Measurements from ENCODE around the gene FAF1.

The FAF1 gene

DNA sequence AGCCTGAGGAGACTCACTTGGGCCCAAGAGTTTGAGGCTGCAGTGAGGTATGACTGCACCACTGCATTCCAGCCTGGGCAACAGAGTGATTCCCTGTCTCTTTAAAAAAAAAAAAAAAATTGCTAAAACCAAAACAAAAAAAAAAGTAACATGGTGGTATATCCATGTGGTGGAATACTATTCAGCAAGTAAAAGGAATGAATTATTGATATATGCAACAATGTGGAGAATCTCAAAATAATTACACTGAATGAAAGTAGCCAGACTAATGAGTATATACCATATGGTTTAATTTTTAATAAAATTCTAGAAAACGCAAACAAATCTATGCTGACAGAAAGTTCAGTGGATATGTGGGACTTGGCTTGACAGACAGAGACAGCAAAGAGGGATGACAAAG, 456.6 kb downstream of the FAF1 start:
- no peak for DNase-seq (ENCODE audit: low read depth in 1 of 2, low spot score in 1 of 2)

DNA sequence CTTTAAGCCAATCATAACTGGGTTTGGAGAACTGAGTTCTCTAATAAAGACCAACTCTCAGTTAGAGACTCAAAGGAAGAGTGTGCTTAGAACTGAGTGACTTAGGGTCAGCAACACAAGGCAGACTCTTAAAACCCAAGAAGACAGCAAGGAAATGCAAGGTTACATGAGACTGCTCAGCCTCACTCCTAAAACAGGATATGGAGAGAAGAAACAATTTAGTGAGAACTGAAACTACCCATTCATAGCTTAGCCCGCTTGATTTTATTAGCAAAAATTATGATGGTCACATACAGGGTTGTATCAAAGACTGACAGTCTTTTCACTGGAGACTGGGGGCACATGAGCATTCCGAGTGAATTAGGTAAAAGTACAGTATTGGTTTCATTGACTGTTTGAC, 457.9 kb downstream of the FAF1 start:
- no peak for DNase-seq (ENCODE audit: low read depth in 1 of 2, low spot score in 1 of 2)

DNA sequence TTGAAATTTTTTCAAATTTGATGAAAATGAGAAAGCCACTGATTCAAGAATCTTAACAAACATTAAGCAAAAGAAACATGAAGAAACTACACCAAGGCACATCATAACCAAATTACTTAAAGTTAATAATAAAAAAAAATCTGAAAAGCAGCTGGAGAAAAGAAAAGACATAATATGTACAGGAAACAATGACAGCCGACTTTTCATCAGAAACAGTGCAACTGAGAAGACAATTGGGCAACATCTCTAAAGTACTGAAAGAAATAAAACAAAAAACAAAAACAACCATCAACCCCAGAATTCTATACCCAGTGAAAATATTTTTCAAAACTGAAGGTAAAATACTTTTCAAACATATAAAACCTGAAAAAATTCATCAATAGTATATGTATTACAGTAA, 463.1 kb downstream of the FAF1 start:
- DNase-seq (ENCODE audit: low read depth in 1 of 2, low spot score in 1 of 2), result no peak

DNA sequence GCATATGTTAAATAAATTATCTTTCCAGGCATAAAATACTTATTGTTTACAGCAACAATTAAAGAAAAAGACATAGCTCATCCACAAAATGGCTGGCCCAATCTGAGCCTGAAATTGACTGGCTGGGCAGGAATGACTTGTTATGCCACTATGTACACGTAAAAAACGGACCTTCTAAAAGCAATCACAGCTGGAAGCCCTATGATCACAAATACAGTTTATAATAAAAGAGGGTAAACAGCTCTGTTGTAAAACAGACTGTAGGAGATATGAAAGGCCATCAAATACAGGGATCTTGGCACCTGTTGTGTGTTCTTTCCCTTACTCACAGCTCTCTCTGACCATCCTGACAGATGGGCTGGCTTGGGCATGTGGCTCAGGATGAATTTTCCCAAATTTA, 466.4 kb downstream of the FAF1 start:
- DNase-seq (ENCODE audit: low read depth in 1 of 2, low spot score in 1 of 2), result no peak

DNA sequence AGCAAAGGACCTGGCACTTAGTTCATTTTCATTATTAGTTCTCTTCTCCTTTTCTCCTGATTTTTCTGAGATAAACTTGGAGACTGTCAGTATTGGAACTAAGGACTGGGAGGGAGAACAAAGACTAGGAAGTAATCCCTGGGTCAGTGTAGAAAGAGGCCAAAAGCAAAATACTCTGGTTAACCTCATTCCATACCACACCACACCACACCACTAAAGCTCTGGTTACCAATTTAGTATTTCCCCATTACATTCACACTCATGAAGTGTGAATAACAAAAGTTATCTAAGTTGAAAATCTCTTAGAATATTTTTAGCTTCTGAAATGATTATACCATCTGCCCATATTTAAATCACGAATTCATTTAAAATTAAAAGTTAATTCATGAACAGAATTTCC, 467.9 kb downstream of the FAF1 start:
- DNase-seq (ENCODE audit: low read depth in 1 of 2, low spot score in 1 of 2), result no peak

DNA sequence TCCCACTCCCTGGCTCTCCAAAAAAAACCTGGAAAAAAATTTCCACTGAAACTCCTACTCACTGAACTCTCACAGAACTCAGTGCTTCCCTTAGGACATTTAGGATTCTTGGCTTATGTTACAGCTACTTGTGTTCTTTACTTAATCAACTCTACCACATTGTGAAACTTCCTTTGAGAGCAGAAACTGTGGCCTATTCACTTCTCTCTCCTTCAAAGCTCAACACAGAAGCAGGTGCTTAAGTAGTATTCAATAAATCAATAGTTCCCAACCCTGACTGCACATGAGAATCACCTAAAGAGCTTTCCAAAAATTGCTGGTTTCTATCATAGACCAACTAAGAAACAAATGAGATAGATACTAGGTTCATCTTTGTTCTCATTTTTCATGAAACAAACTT, 468.9 kb downstream of the FAF1 start:
- no peak for DNase-seq (ENCODE audit: low read depth in 1 of 2, low spot score in 1 of 2)

DNA sequence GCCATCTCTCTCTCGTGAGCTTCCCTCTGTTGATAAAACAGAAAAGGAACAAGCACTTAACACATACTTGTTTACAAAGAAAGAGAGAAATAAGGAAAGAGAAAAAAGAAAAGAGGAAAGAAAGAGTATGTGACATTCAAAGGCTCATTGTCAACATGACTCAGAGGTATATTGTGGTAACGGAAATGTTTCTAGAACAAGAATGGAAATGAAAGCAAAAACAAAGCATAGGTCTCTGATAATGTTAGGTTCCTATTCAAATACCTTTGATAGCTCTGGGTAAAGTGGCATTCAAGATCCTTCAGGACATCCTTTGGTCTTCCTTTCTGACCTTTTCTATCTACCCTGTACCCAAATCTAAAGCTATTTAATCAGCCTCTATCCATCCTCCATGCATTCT, 469.4 kb downstream of the FAF1 start:
- DNase-seq (ENCODE audit: low read depth in 1 of 2, low spot score in 1 of 2), result no peak

DNA sequence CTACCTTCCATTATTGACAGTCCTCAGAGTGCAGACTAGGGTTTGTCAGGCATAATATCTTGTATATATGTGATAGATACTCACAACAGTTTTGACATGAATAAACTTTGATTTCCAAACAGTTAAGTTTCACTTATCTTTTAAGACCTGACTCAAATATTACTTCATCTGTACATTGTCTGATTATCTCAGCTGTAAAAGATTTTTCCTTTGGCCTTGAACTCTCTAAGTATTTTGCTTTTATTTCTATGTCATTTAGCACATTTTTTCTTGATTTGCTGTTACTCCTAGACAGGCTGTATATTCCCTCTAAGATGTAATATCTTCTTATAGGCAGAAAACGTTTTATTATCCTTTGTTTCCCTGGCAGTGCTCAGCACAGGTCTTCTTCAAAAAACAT, 471.2 kb downstream of the FAF1 start:
- no peak for DNase-seq (ENCODE audit: low read depth in 1 of 2, low spot score in 1 of 2)

DNA sequence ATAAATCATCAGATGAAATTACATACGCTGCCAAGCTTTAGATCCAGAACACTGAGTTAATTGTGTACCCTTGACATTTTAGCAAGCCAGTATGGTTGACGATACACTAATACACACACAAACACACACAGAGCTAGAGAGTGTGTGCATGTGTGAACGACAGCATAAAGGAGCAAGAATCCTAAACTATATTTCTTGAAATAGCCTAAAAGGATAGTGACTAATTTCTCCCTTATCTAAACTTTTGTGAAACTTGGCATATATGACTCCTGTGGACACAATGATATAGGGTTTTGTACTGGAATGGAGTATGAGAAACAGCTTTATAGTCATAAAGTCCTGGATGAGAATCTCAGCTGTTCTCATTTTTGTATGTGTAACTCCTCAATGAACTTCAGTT, 471.7 kb downstream of the FAF1 start:
- DNase-seq (ENCODE audit: low read depth in 1 of 2, low spot score in 1 of 2), result no peak

DNA sequence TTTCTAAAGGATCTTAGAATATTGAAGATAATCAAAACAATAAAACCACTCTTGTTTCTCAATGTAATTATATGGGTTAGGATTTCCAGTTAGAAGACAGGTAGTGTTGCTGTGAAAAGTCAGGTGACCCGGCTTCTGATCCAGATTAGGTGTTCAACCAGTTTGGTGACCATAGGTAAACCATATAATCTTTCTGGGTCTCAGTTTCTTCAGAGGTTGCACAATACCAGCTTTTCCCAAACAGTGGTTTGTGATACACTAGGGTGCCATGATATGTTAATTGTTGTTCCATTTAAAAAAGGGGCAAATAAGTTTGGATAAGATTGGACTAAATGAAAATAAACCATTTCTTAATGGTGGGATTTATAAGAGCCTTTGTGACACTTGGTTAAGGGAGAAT, 472.3 kb downstream of the FAF1 start:
- DNase-seq (ENCODE audit: low read depth in 1 of 2, low spot score in 1 of 2), result no peak

DNA sequence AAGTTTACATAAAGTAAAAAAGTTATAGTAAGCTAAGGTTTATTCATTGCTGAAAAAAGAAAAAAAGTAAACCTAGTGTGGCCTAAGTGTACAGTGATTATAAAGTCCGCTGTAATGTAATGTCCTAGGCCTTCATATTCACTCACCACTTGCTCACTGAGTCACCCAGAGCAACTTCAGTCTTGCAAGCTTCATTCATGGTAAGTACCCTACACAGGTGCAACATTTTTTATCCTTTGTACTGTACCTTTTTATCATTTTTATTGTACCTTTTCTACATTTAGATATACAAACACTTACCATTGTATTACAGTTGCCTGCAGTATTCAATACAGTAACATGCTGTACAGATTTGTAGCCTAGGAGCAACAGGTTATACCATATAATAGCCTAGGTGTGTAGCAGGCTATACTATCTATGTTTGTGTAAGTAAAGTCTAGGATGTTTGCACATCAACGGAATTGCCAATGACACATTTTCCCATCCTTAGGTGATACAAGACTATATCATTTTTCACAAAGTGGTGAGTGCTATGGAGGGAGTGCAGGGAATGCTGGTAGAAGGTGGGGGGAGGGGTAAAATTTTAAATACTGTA, 478.8 kb downstream of the FAF1 start:
- DNase-seq (ENCODE audit: low read depth in 1 of 2, low spot score in 1 of 2), result no peak

DNA sequence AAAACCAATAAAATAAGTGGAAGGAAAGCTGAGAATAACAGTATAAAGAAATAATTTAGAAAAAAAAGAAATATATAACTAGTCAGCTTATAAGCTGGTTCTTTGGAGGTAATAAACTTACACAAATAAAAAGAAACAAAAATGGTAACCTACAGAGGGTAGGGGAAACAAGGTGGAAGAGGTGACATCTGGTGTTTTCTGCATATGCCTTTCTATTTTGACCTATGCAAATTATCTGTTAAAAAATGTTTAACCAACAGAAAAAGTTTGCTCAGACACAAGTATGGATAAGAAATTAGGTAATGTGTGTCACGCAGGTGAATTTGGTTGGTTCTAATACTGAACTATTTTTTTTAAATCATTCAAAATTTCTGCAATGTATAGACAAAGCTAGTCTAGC, 483.3 kb downstream of the FAF1 start:
- no peak for DNase-seq (ENCODE audit: low read depth in 1 of 2, low spot score in 1 of 2)

DNA sequence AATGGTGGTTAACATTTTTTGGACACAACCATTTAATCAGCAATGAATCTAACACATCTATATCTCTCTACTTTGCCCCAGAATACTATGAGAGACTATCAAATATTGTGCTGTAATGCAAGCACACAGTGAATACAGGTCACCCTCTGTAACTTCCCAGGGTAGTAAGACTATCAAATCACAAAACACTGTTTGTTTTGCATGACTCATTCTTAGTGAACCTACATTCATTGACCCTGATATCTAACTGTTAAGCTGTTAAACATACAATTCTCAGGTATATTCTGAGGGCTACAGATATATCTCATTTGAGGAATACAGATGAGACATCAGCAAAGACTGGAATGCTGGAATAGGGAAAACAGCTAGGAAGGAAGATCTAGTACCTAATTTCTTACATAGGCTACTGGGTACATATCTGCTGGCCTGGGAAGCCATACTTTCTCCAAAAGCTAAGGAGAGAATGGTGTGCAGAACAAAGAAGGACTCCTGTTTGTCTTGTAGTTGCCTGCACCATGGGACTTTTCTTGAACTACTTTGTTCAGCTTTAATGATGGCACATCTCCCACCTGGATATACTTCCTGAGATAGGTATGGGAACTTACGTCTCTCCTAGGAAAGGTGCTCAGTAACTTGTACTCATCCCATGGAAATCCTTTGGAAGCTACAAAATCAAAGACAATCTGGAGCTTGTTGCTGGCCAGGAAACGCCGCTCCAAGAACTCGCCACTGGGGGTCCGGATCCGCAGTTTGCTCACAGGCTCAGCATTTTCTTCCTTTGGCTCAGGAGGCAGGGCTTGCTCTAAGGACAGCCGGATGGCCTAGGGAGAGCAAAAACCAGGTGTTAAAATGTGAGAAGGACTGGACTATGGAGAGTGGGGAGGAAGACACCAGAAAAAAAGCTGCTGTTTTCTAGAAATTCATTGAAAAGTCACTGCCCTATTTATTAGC, 484.9 kb downstream of the FAF1 start:
- DNase-seq (ENCODE audit: low read depth in 1 of 2, low spot score in 1 of 2), result no peak

DNA sequence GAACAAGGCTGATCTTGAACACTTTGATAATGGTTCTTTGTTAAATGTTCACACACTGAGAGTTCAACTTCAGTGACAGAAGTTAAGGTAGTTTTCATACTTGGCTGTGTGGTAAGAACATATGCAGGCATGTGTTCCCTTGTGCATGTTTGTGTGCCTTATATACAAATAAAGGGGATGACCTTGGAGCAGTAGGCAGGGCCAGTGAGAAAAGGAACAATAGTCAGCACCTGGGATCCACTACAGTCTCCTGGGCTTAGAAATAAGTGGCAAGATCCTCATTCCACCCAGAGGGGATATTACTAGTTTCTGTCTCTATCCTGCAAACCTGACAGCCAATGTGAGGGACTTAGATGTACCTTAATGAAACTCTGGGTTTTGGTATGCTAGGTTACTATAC, 486.6 kb downstream of the FAF1 start:
- no peak for DNase-seq (ENCODE audit: low read depth in 1 of 2, low spot score in 1 of 2)

DNA sequence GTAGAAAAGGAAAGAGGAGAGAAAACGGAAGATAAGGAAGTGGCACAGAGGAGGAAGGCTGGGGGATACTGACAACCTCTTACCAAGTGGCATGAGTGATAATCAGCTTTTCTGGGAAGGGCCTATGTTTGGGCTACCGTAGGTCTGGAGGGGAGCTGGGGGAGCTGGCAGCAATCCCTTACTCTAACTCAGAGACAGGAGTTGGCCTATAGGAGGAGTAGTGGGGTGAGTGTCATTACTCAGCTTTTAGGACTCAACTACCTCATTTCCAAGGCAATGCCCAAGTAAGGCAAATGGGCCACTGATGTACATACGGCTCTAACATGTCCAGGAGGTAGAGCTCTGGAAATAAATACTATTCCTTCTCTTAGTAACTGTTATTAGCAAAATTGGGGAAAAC, 488.1 kb downstream of the FAF1 start:
- DNase-seq (ENCODE audit: low read depth in 1 of 2, low spot score in 1 of 2), result no peak

DNA sequence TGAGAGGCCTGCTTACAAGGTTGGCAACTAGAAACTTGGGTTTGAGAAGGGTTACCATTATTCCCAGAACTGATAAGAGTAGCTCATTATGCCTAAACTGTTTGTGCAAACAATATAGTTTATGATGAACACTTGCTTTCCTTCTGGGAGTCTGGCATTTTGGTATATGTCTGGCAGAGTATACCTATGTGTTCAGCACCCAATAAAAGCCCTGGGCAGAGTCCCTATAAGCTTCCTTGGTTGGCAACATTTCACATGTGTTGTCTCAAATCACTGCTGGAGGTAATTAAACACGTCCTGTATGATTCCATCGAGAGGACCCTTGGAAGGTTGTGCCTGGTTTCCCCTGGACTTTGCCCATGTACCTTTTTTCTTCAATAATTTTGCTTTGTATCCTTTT, 497.1 kb downstream of the FAF1 start:
- no peak for DNase-seq (ENCODE audit: low read depth in 1 of 2, low spot score in 1 of 2)

DNA sequence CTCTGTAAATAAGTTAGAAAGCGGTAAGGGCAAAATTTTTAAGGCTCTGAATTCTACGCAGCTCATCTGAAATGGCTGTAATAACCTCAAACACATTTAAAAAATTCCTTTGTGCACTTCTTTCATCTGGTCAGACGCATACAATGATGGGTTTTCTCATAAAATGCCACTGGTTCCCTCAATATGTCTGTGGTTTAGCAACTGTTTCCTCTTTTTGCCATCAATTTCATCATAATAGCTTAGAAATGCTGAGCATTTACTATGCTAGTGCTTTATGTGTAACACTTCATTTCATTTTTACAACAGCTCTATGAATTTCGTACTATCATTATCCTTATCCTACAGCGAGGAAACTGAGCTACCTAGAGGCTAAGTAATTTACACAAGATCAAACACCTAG, 501.6 kb downstream of the FAF1 start:
- DNase-seq (ENCODE audit: low read depth in 1 of 2, low spot score in 1 of 2), result no peak

DNA sequence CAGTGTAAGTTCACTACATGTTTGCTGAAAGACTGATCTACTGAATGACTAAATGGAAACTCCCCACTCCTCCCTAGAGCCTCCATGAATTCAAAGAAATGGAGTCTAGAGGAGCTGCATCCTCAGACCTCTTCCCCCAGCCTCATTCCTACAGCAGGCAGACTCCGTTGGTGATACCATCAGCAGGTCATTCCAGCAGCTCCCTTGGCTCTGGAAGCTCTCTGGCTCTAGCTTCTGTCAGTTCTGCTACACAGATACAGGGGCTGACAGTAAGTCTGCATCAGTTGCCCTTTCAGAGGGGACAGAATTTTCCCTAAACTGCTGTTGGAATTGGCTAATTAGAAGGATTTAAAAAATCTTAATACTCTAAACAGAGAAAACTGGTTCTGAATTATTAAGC, 505.2 kb downstream of the FAF1 start:
- DNase-seq (ENCODE audit: low read depth in 1 of 2, low spot score in 1 of 2), result no peak

DNA sequence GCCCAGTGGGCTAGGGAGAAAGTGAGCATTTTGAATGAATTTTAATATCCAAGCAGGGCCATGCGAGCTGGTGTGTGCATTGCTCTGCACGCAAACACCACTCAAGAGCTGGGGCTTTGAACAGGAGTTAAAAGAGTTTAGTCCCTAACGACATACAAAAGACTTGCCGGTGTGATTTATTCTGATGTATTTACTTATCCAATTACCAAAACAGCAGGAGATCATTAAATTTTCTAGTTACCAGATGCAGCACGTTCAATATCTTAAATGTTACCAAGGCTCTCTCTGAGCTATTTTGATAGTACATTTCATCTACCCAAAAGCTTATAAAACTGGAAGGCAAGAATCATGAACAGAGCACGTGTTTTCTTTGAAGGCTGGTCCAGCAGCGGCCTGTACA, 506.8 kb downstream of the FAF1 start:
- DNase-seq (ENCODE audit: low read depth in 1 of 2, low spot score in 1 of 2), result no peak

DNA sequence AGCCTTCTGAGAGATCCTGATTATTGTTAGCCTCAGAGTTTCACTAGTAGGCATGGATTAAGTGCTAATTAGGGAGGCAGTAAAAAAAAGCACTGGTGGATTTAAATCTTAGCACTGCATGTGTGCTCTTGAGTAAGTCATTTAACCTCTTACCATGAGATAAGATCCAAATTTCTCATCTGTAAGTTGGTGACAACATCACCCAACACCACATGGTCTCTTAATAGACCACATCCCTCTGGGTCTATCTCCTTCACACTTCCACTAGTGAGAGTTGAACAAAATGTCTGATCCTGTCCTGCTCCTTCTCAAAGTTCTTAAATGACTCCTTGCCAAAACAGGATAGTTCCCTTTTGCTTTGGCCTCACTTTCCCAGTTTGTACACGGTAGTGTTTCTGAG, 507.4 kb downstream of the FAF1 start:
- no peak for DNase-seq (ENCODE audit: low read depth in 1 of 2, low spot score in 1 of 2)

DNA sequence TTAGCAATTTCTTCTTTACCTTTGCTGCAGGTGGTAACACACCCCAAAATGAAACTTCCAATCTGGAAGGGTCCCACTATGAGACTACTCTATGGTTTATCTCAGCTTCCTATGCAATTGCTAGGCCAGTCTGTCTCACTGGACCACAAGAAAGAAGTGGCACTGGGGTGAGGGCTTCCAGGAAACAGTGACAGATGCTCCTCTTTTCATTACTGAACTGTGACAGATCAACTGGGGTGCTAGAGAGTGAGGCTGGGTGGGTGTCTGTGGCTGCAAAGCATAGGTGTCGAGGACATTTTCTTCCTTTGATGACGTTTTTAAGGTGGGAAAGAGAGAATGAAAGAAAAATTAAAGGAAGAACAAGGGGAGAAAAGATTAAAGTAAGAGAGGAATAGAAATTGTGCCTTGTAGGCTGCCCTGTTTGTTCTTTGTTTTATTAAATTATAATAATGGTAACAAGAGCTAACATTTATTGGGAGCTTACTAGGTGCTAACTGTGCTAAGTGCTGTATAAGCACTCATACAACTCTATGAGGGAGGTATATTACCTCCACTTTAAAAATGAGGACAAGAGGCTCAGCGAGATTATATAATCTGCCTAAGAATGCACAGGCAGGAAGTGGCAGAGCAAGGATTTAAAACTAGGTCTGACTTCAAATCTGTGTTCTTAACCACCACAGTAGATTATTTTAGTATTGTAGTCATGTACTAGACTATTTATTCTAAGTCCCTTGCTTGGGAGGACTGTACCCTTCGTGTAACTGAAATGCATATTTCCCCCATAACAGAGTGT, 509.0 kb downstream of the FAF1 start:
- no peak for DNase-seq (ENCODE audit: low read depth in 1 of 2, low spot score in 1 of 2)

DNA sequence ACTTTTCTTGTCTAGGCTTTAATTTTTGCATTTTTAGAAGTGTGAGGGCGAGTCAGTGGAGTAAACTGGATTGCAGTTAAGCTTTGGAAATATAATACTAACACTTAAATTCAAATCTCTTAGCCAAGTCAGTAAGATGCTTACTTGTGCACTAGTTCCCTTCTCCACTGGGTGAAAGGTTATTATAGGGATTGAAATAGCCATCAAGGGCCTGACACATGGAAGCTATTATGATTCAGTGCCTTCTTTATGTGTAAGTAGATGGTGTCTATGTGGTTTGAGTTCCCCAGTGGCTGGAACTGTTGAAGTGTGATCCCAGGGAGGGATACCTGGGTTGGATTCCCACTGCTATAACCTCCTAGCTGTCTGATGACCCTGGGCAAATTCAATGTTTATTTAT, 512.1 kb downstream of the FAF1 start:
- no peak for DNase-seq (ENCODE audit: low read depth in 1 of 2, low spot score in 1 of 2)
